H1 (cell line): Measurements from ENCODE around the gene GFI1B.

Source experiments
- ASH2L ChIP-seq: fragments of 200-600, 300-600 bp; sonication (generic); IDR thresholded peaks from one replicate; pipeline ENCODE4 v1.7.1; 2017; ENCODE audit warnings: low read length
- CBX8 ChIP-seq: fragments of 300-800, 300-1000 bp; sonication (generic); IDR thresholded peaks from 2 replicates; pipeline ENCODE4 v1.7.1; 2016; ENCODE audit warnings: low read depth, low read length, borderline replicate concordance
- EZH2 ChIP-seq: fragments of 200-600 bp; sonication (generic); IDR thresholded peaks from 2 replicates; pipeline ENCODE4 v1.7.1; 2012; ENCODE audit warnings: low read depth, mild to moderate bottlenecking, moderate library complexity, low read length, inconsistent platforms; ENCODE audit not compliant: severe bottlenecking
- GABPA ChIP-seq: IDR thresholded peaks from 2 replicates; pipeline ENCODE4 v1.6.1; 2011; ENCODE audit warnings: mild to moderate bottlenecking, low read length, moderate library complexity, borderline replicate concordance; ENCODE audit not compliant: insufficient read depth
- GTF2F1 ChIP-seq: IDR thresholded peaks from 2 replicates; pipeline ENCODE4 v1.6.1; 2012; ENCODE audit warnings: low read depth, low read length, improper control_type of control experiment, borderline replicate concordance
- HDAC6 ChIP-seq: IDR thresholded peaks from one replicate; pipeline ENCODE4 v1.7.1; 2012; ENCODE audit warnings: low read depth, mild to moderate bottlenecking, inconsistent platforms, low read length, moderate library complexity
- POLR2A ChIP-seq, 2 experiments: IDR thresholded peaks; 1 replicate in 1 of 2; 2 replicates in 1 of 2; pipeline ENCODE4 v1.6.1; 2011; ENCODE audit warnings: low read depth in 2 of 2, low read length in 2 of 2, mild to moderate bottlenecking in 2 of 2; ENCODE audit errors: control extremely low read depth in 1 of 2
- SUZ12 ChIP-seq: fragments of 200-600 bp; sonication (generic); IDR thresholded peaks from 2 replicates; pipeline ENCODE4 v1.6.1; 2012; ENCODE audit warnings: mild to moderate bottlenecking, inconsistent platforms, low read length, moderate library complexity, mixed read lengths
- ZNF274 ChIP-seq: IDR thresholded peaks from 2 replicates; pipeline ENCODE4 v1.7.0; 2012; ENCODE audit warnings: low read length, borderline replicate concordance; ENCODE audit errors: extremely low read depth
- TF ChIP-seq, protein P1 (sequence below), 3 experiments: IDR thresholded peaks; 1 replicate in 2 of 3; 2 replicates in 1 of 3; pipeline versions ENCODE4 v1.5.1 to v1.6.1; 2011; ENCODE audit warnings: low read length in 3 of 3, mild to moderate bottlenecking in 3 of 3, inconsistent platforms in 2 of 3, low read depth in 1 of 3, moderate library complexity in 1 of 3; ENCODE audit not compliant: insufficient read depth in 1 of 3; ENCODE audit errors: control extremely low read depth in 1 of 3
- TF ChIP-seq, protein P2 (sequence below): IDR thresholded peaks from 2 replicates; pipeline ENCODE4 v1.6.1; 2012; ENCODE audit warnings: inconsistent platforms

DNA sequence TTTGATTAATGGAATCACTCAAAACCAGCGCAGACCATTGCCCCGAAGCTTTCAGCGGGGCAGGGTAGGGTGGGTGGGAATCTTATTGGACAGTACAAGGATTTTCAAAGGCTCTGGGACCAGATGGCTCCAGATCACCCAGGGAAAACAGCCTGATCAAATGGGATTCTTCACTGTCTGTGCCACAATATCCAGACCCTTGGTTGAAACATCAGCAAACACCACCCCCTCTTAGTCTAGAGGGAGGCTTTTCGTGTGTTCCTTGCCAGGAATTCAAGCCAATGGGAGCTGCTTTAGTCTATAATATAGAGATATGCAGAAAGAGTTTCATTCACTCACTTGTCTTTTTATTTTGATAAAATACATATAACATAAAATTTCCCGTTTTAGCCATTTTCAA lies 1.7 kb downstream of the GFI1B start:
- TF ChIP-seq, protein P1, sequence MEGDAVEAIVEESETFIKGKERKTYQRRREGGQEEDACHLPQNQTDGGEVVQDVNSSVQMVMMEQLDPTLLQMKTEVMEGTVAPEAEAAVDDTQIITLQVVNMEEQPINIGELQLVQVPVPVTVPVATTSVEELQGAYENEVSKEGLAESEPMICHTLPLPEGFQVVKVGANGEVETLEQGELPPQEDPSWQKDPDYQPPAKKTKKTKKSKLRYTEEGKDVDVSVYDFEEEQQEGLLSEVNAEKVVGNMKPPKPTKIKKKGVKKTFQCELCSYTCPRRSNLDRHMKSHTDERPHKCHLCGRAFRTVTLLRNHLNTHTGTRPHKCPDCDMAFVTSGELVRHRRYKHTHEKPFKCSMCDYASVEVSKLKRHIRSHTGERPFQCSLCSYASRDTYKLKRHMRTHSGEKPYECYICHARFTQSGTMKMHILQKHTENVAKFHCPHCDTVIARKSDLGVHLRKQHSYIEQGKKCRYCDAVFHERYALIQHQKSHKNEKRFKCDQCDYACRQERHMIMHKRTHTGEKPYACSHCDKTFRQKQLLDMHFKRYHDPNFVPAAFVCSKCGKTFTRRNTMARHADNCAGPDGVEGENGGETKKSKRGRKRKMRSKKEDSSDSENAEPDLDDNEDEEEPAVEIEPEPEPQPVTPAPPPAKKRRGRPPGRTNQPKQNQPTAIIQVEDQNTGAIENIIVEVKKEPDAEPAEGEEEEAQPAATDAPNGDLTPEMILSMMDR (IDR thresholded peaks at IDR 0.05; ENCODE audit: control extremely low read depth in 1 of 3, insufficient read depth in 1 of 3, low read depth in 1 of 3, low read length in 3 of 3), result no peak
- TF ChIP-seq POLR2A (IDR thresholded peaks at IDR 0.05; ENCODE audit: control extremely low read depth in 1 of 2, low read depth in 2 of 2, low read length in 2 of 2), result no peak
- TF ChIP-seq GABPA, result no peak
- no peak for TF ChIP-seq EZH2
- TF ChIP-seq, protein P2, sequence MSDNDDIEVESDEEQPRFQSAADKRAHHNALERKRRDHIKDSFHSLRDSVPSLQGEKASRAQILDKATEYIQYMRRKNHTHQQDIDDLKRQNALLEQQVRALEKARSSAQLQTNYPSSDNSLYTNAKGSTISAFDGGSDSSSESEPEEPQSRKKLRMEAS, result no peak
- TF ChIP-seq HDAC6, result no peak
- TF ChIP-seq SUZ12, result no peak
- no peak for TF ChIP-seq ZNF274
- TF ChIP-seq GTF2F1, result no peak
- TF ChIP-seq ASH2L, result no peak
- no peak for TF ChIP-seq CBX8
